Measurements from ENCODE around the gene HECW1.

GRCh38 chr7:43589133-43589478, 476.7 kb downstream of the HECW1 start:
- TF ChIP-seq CTCF (conservative IDR thresholded peaks at IDR 0.05) (no peak), EZH2 (IDR thresholded peaks at IDR 0.05; ENCODE audit: low read depth) (no peak)

Data from PC-9 (cell line).